ENCODE measurements around the gene EML1.

EML1 gene

GRCh38 chr14:99805757-99806439 is 12.7 kb downstream of the EML1 start:
- no peak for DNase-seq (ENCODE audit: low read depth)

- DNase-seq (ENCODE audit: low read depth): no peak
Observed at GRCh38 chr14:99806836-99807235, 13.6 kb downstream of the EML1 start.

DNA sequence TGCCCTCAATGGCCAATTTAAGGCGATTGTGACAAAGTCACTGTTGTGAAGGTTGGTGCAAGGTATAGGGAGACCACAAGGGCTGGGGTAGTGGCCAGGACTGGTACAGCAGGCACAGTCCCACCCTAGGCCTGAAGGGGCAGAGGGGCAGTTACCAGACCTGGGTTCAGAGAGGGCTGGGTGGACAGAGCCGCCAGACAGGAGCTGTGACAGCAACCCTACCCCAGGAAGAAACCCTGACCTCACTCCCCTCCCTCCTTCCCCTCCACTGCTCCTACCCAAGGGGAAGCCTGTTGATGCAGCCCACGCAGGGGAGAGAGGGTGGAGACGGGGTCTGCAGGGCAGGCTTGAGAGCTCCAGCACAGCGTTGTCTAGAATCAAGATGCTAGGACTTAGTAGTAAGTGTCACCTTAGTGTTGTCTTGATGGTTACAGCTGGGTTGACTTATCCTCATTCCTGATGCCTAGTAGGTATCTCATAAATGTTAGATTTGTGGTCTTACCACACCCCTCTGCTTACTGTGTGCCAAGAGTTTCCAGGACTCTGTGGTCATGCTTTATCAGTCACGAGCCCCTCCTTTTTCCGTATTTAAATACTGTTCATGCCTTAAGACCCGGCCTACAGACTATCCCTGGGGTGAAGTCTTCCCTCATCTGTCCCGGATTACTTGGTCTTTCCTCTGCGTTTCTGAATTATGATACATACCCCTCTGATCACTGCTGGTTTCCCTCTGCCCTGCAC is 14.4 kb downstream of the EML1 start:
- no peak for DNase-seq (ENCODE audit: low read depth)

- DNase-seq (ENCODE audit: low read depth): no peak
Observed at GRCh38 chr14:99808154-99808505, 14.9 kb downstream of the EML1 start.

GRCh38 chr14:99808515-99808914 is 15.3 kb downstream of the EML1 start:
- DNase-seq (ENCODE audit: low read depth): no peak

GRCh38 chr14:99809360-99809759 is 16.1 kb downstream of the EML1 start:
- no peak for DNase-seq (ENCODE audit: low read depth)

DNA sequence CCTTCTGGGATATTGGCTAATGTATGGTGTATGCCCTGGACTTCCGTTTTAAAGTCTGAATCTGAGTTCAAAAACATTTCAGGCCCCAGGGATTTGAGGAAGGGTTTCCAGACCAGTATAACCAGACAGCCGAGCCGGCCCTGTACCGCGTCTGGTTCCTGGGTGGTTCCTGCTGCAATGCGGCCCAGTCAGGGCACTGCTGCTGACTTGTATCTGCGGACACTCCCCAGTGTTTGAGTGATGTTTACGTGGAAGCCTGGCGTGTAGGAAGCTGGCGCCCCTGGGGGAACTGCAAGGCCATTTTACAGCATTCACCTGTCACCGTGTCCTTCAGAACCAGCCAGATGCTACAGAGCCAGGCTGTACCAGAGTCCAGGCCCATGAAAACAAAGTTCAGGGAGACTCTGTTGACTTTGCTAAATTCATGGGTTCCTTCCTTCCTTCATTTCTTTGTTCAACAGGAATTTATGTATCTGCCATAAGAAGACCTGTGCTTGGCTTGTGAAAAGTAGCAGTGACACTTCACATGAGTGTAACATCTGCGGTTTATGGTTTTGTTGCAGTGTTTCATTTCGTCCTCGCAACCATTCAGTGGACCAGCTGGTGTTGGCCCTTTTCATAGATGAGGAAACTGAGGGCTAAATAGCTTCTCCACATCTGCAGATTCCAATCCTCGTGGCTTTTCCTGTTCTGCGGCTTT is 16.8 kb downstream of the EML1 start:
- no peak for DNase-seq (ENCODE audit: low read depth)

GRCh38 chr14:99810559-99810874 is 17.3 kb downstream of the EML1 start:
- DNase-seq (ENCODE audit: low read depth): no peak

DNA sequence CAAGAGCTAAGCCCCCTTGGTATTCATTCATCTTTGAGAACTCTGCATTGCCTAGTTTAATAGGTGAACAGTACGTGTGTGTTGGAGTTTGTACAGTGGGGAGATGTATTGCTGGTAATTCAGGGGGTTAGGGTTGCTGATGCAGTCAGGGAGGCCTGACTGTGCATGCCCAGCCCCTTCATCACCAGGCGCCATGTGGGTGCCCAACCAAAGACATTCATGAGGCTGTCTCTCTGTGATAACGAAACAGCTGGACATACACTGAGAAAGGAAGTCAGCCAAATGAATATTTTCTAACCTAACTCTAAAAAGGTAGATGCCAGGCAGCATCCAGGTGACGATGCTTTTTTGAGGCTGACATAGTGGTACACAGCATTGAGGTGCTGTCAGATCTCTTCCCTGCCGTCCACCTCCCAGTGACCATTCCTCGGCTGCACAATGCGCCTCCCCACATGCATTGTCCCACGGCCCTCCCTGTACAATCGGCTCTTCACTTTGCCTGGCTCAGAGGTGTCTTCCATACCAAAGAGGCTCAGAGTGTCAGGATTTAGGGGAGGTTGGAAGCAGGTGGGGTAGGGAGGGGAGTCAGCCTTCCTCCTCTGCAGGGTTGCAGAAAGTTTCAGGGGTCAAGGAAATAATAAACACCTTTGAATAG is 19.0 kb downstream of the EML1 start:
- DNase-seq (ENCODE audit: low read depth): no peak

- DNase-seq (ENCODE audit: low read depth): no peak
Observed at GRCh38 chr14:99812892-99813291, 19.7 kb downstream of the EML1 start.

- no peak for DNase-seq (ENCODE audit: low read depth)
Observed at GRCh38 chr14:99815696-99816095, 22.5 kb downstream of the EML1 start.

GRCh38 chr14:99816217-99816616 is 23.0 kb downstream of the EML1 start:
- DNase-seq (ENCODE audit: low read depth): no peak

DNA sequence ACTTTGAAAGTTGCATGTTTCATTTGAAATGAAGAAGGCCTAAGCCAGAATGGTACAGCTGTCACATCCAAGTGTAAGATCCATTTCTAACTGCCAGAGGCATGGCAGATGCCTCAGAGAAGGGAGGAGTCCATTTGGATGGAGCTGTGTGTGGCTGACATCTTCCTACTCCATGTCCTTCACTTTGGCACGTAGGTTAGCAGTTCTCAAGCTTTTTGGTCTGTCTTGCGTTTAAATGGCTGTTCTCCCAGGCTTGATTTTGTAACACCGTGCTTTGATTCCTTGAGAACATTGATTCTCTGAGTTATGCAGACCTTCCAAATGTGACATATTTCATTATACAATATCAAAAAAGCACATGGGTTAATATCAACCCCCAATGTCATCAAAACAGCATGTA is 23.4 kb downstream of the EML1 start:
- DNase-seq (ENCODE audit: low read depth): no peak

DNA sequence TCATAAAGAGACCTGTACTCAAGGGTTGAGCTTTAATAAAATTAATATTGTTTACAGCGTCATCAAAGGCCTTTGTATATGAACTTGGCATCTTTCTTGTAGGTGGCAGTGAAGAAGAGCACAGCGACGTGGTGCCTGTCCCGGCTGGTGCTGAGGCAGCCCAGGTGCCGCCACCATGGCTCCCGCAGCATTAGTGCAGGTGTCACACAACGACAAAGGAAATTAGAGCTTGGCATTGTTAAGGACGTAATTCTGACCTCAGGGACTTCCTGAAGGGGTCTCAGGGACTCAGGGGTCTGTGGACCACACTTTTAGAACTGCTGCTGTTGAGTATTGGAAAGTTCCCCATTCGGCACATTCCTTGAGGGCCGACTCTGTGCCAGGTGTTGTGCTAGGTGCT is 24.1 kb downstream of the EML1 start:
- DNase-seq (ENCODE audit: low read depth): no peak

- DNase-seq (ENCODE audit: low read depth): no peak
Observed at GRCh38 chr14:99818503-99819036, 25.4 kb downstream of the EML1 start.

DNA sequence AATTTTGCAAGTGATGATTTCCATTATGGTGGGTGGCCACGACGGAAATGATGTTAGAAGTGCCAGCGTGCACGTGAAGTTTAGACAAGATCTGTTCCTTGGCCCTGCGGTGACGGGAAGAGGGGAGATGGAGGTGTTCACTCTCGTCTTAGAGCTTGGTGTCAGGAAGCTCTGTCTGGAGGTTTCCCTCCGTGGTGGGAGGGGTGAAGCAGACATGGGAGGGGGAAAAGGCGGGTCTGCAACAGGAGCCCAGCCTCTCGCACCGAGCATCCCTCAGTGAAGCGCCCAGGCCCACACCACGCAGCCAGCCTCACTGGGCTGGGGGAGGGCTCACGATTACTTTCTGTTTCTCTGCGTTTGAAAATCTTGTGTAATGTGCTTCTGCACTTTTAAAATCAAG is 26.3 kb downstream of the EML1 start:
- DNase-seq (ENCODE audit: low read depth): no peak

DNA sequence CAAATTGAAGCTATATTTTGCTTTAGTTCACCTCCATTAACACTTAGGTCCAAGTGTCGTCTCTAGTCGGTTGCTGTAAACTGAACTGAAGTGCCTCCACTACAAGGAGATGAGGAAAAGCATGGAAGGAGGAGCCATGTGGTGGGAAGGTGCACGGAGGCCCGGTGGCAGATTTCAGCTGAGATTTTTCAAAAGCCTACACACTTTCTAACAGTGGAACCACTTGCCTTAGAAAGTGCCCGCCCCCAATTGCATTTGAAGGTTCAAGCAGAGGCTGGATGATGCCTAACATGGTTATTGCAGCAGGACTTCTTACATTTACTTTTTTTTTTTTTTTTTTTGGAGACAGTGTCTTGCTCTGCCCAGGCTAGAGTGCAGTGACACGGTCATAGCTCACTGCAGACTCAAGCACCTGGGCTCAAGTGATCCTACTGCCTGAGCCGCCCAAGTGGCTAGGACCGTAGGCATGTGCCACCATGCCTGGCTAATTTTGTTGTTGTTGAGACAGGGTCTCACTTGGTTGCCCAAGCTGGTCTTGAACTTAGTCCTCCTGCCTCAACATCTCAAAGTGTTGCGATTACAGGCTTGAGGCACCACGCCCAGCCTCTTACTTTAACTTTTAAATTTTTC is 27.6 kb downstream of the EML1 start:
- no peak for DNase-seq (ENCODE audit: low read depth)

DNA sequence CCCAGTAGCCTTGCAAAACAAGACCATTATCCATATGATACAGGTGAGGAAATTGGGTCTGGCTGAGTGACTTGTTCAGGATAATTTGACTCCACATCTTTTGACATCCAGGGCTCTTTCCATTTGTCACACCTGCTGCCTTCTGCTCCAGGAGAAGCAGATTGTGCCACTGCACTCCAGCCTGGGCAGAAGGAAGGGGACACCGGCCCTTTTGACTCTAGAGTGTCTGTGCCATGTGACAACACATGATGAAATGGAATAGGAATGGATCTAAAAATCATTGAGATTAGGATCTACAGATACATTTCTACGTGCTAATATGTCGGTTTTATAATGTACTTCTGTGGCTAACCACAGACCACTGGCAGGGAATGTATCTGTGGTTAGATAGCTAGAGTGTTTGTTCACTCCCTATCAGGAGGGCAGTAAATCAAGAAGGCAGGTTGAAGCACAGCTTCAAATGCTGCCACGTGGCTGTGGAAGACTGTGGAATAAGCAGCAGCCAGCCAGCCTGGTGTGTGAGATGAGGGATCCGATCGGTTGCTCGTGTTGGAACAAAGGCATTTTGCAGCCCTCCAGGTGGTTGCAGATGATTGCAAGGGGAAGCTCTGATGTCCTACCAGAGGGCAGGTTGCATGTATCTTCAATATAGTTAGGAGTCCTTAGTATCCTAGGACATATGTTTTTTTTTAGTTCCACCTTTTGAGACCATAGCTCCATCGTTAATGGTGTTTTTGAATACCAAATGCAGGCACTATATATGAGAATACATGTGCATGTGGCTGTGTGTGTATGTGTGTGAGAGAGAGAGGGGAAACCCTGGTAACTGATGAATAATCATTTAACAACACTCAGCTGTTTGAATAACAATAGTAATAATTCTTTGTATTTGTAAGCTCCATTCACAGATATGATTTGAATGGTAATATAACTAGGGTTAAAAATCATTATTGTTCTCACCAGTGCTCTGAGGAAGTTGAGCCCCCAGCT is 28.6 kb downstream of the EML1 start:
- no peak for DNase-seq (ENCODE audit: low read depth)

- DNase-seq (ENCODE audit: low read depth): no peak
Observed at GRCh38 chr14:99822800-99823455, 29.7 kb downstream of the EML1 start.

GRCh38 chr14:99824776-99825175 is 31.6 kb downstream of the EML1 start:
- no peak for DNase-seq (ENCODE audit: low read depth)

All from T follicular helper cell (primary cell).